Endothelial cell (in vitro differentiated cells): ENCODE measurements around the gene TBX15. TPM values are rescaled to one million over a fixed set of nuclear protein-coding genes. Genes with fewer than 3 reads are reported as not detected.

Experiments
- DNase-seq: peaks from one replicate; pipeline ENCODE4 v3.0.0; 2021; ENCODE audit warnings: low spot score
- H3K27ac Mint-ChIP-seq: one replicate; pipeline ENCODE4 v1.8.0; 2021; ENCODE audit warnings: mixed read lengths, inconsistent platforms; ENCODE audit not compliant: unreplicated experiment
- H3K27me3 Mint-ChIP-seq: one replicate; pipeline ENCODE4 v1.8.0; 2021; ENCODE audit warnings: mild to moderate bottlenecking, moderate library complexity, mixed read lengths, inconsistent platforms; ENCODE audit not compliant: unreplicated experiment
- H3K36me3 Mint-ChIP-seq: one replicate; pipeline ENCODE4 v1.8.0; 2021; ENCODE audit warnings: mild to moderate bottlenecking, low read depth, mixed read lengths, inconsistent platforms; ENCODE audit not compliant: unreplicated experiment
- H3K4me1 Mint-ChIP-seq: one replicate; pipeline ENCODE4 v1.8.0; 2021; ENCODE audit warnings: mild to moderate bottlenecking, mixed read lengths, inconsistent platforms; ENCODE audit not compliant: unreplicated experiment
- H3K4me3 Mint-ChIP-seq: one replicate; pipeline ENCODE4 v1.8.0; 2021; ENCODE audit warnings: mild to moderate bottlenecking, mixed read lengths, inconsistent platforms; ENCODE audit not compliant: unreplicated experiment
- H3K9me3 Mint-ChIP-seq: one replicate; pipeline ENCODE4 v1.8.0; 2021; ENCODE audit warnings: mixed read lengths, inconsistent platforms; ENCODE audit not compliant: unreplicated experiment
- total RNA-seq: library from RNA; stranded (reverse); fragmentation: NEBNext Ultra II Directional; extraction: Animal tissue kit (Norgen Biotek cat#: 25700); gene quantifications from one replicate; pipeline ENCODE4 v1.2.1, GENCODE V29; 2021; ENCODE audit not compliant: unreplicated experiment
- TF ChIP-seq, protein P1 (sequence below): fragments of 200-600 bp; sonication (generic); IDR thresholded peaks from one replicate; pipeline ENCODE4 v1.5.0; 2021; ENCODE audit warnings: antibody characterized with exemption; ENCODE audit not compliant: unreplicated experiment

The TBX15 gene
- total RNA-seq, 1 donor from 2014 or later = 38.0 TPM

DNA sequence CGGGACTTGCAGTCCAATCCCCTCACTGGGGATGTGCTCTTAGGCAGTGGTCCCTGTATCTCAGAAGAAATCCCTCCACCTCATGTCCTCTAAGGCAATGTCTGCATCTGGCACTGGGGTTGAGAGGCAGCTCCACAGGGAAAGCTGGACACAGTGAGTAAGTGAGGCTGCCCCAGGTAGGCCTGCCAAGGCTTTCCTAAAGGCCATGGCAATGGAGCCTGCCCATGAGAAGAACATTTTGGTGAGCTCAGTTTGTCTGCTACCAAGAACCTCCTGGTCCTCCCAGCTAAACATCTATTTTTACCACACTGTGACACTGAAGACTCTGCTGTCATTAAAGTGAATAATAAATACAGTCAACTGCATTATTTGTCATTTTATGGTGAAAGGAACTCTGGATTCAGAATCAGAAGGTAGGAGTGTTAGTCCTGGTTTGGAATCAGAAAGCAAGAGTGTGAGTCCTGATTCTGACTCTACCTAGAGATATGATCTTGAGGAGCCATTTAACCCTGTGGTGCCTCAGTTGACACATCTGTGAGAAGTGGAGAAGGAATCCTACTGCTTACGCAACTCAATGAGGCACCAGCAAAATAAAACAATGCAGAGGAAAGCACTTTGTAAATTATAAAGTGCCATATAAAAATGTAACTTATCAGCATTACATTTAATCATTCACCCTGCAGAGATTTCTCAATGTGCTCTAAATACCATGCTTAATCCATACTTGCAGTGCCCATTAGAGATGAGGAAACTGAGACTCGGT, 41.0 kb downstream of the TBX15 start:
- DNase-seq = no peak
- Mint-ChIP-seq H3K27me3 (no peaks in the 10 kb centered on the region), H3K4me3 (no peak overlapping the region), H3K9me3 (no peaks in the 10 kb centered on the region), H3K27ac (no peak overlapping the region), H3K36me3 (peaks cover 23% of the 10 kb centered on the region), H3K4me1 (peaks cover 14% of the 10 kb centered on the region)
- TF ChIP-seq, protein P1, sequence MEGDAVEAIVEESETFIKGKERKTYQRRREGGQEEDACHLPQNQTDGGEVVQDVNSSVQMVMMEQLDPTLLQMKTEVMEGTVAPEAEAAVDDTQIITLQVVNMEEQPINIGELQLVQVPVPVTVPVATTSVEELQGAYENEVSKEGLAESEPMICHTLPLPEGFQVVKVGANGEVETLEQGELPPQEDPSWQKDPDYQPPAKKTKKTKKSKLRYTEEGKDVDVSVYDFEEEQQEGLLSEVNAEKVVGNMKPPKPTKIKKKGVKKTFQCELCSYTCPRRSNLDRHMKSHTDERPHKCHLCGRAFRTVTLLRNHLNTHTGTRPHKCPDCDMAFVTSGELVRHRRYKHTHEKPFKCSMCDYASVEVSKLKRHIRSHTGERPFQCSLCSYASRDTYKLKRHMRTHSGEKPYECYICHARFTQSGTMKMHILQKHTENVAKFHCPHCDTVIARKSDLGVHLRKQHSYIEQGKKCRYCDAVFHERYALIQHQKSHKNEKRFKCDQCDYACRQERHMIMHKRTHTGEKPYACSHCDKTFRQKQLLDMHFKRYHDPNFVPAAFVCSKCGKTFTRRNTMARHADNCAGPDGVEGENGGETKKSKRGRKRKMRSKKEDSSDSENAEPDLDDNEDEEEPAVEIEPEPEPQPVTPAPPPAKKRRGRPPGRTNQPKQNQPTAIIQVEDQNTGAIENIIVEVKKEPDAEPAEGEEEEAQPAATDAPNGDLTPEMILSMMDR = no peak

DNA sequence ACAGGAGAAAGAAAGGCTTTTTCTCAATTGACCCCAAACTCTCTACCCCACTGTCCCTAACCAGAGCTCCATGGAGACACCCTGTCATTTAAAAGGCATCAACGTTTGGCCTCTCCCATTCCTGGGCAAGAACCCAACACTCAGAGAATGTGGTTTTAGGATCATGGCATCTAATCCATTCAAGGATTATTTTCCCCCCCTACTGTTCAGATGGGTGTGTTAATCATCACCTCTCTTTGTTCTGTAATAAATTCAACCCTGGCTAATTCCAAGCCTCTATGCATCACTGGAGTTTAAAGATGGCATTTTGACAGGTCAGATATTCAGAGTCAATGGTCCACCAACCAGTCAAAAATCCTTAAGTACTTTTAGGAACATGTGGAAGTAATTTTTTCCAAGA, 42.7 kb downstream of the TBX15 start:
- no peak for DNase-seq
- TF ChIP-seq, protein P1 = no peak
- Mint-ChIP-seq H3K27me3 (no peaks in the 10 kb centered on the region), H3K36me3 (peaks cover 24% of the 10 kb centered on the region), H3K9me3 (no peaks in the 10 kb centered on the region), H3K4me3 (no peak overlapping the region), H3K27ac (no peak overlapping the region), H3K4me1 (peaks cover 14% of the 10 kb centered on the region)

DNA sequence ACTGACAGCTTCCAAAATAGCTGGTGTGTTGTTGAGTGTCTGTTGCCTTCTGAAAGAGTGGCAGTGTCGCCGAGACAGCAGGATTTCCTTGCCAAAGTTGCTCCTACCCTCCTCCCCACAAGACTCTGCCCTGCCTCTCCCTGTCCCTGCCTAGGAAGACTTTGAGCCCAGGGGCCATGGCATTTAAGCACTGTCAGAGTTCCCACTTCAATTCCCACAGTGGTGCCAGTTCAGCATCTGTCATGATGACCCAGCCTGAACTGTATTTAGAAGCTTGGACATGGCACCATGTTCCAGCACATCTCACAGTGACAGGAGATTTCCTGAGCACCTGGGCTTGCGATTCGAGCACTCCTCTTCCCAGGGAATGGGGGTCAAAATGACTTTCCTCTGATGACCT, 43.6 kb downstream of the TBX15 start:
- no peak for DNase-seq
- H3K36me3 Mint-ChIP-seq = peaks cover 22% of the 10 kb centered on the region
- no peaks in the 10 kb centered on the region for H3K9me3 Mint-ChIP-seq
- no peak overlapping the region for H3K27ac Mint-ChIP-seq
- peaks cover 14% of the 10 kb centered on the region for H3K4me1 Mint-ChIP-seq
- TF ChIP-seq, protein P1 = no peak
- H3K4me3 Mint-ChIP-seq = no peak overlapping the region
- H3K27me3 Mint-ChIP-seq = no peaks in the 10 kb centered on the region

DNA sequence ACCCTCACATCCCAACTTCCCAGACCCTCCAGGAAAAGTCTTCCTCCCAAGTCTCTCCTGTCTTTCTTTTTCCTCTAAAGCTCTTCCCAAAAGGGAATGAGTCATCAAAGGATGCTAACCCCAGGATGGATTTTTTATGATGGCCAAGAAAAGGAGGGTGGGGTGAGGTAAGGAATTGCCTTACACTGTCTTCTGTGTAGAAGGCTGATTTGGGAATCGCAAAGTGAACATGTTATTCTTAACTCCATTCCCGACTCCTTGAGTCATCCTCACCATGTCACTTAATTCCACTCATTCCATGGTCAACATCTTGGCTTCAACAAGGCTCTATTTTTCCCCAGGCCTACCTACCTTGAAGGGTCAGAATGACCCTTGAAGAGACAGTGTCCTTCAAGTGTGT, 44.0 kb downstream of the TBX15 start:
- Mint-ChIP-seq H3K4me3 (no peak overlapping the region), H3K27me3 (peaks cover 1% of the 10 kb centered on the region), H3K27ac (no peak overlapping the region), H3K9me3 (no peaks in the 10 kb centered on the region), H3K4me1 (peaks cover 14% of the 10 kb centered on the region), H3K36me3 (peaks cover 22% of the 10 kb centered on the region)
- no peak for DNase-seq
- TF ChIP-seq, protein P1 = no peak

DNA sequence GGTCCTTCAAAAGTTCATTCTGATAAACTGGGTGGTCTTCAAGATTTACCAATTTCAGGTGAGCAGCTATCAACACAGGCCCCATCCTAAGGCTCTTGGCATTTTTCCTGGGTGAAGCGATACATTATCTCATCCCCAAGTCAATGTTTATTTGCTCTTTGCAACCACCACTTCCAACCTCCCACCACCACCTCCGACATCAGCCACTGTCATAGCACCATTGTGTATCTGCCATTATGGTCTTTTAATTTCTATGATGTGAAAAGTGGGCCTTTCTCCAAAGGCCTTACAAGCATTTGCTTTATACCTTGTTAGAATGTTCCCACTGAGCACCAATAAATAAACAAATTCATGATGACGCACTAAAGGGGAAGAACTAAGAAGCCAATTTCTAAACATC, 47.2 kb downstream of the TBX15 start:
- H3K9me3 Mint-ChIP-seq = no peaks in the 10 kb centered on the region

More for the DNA sequence above, 47.2 kb downstream of the TBX15 start:
- Mint-ChIP-seq H3K4me3 (no peak overlapping the region), H3K27ac (no peak overlapping the region), H3K36me3 (peaks cover 10% of the 10 kb centered on the region), H3K4me1 (peaks cover 14% of the 10 kb centered on the region), H3K27me3 (peaks cover 1% of the 10 kb centered on the region)
- DNase-seq = no peak
- TF ChIP-seq, protein P1 = no peak
